Islet precursor cell (in vitro differentiated cells): ENCODE results near the gene TMC4.

Source experiments
- DNase-seq: peaks from one replicate; pipeline ENCODE4 v3.0.0-alpha.2; 2018

TMC4 gene

GRCh38 chr19:54125713-54126112 lies 47.2 kb downstream of the TMC4 start:
- DNase-seq: no peak

- no peak for DNase-seq
Measured at GRCh38 chr19:54124393-54124792, 48.6 kb downstream of the TMC4 start.

- no peak for DNase-seq
Measured at GRCh38 chr19:54123682-54124081, 49.3 kb downstream of the TMC4 start.

- no peak for DNase-seq
Measured at GRCh38 chr19:54121259-54121658, 51.7 kb downstream of the TMC4 start.

- peak; percentile 97 for DNase-seq
Measured at GRCh38 chr19:54115109-54116063, 57.6 kb downstream of the TMC4 start, which contains the start of the genes PRPF31 and TFPT. Gene PRPF31, plus strand, starts transcription at chr19:54115754. Its CDS starts 2,525 bp downstream, at chr19:54118279. Gene TFPT, minus strand, starts transcription at chr19:54115657. Its CDS starts 388 bp downstream, at chr19:54115269.

GRCh38 chr19:54114340-54115108 lies 58.4 kb downstream of the TMC4 start:
- DNase-seq: peak; percentile 71
